ENCODE data around the gene KCNAB1. TPM values are rescaled to one million over a fixed set of nuclear protein-coding genes. Genes with fewer than 3 reads are reported as not detected.

KCNAB1 gene
- polyA plus RNA-seq, 1 donor (not counting 4 experiments of a cell fraction or from before 2014, with no cell fraction given), result 0.03 TPM

- FAIRE-seq, result no peak
- dilution Hi-C loops (cut with MboI; ENCODE audit: extremely low pct_ligation_motif_present, low sequenced_read_pairs), result loop anchor here (25.0 kb wide), 2 partner anchors 350 to 500 kb away; no protein-coding TSS in a partner anchor
Observed at GRCh38 chr3:156511987-156512677, 391.8 kb downstream of the KCNAB1 start.

GRCh38 chr3:156513619-156514018, 393.2 kb downstream of the KCNAB1 start:
- no peaks in the 10 kb centered on the region for H3K27me3 ChIP-seq (ENCODE audit: control insufficient read depth, extremely low read depth, insufficient read depth, low read length)
- H3K4me2 ChIP-seq (ENCODE audit: control insufficient read depth, extremely low read depth, insufficient read depth, low read depth, low read length), result no peak overlapping the region
- no peaks in the 10 kb centered on the region for H3K4me1 ChIP-seq (ENCODE audit: control insufficient read depth, extremely low read depth, insufficient read depth, low read length)
- H3K27ac ChIP-seq (ENCODE audit: control insufficient read depth, insufficient read depth, low read length), result no peak overlapping the region
- no peak overlapping the region for H3K9ac ChIP-seq (ENCODE audit: control insufficient read depth, extremely low read depth, insufficient read depth, low read length)
- dilution Hi-C loops (cut with MboI; ENCODE audit: extremely low pct_ligation_motif_present, low sequenced_read_pairs), result loop anchor here (25.0 kb wide), 2 partner anchors 351 to 501 kb away; no protein-coding TSS in a partner anchor
- no peak overlapping the region for H2AFZ ChIP-seq (ENCODE audit: control insufficient read depth, low read length)
- no peak overlapping the region for H3K4me3 ChIP-seq (ENCODE audit: control insufficient read depth in 2 of 3, extremely low read depth in 1 of 3, insufficient read depth in 2 of 3, low read depth in 1 of 3, low read length in 3 of 3)
- no peaks in the 10 kb centered on the region for H3K36me3 ChIP-seq (ENCODE audit: control insufficient read depth in 2 of 2, extremely low read depth in 1 of 2, insufficient read depth in 2 of 2, low read length in 2 of 2)
- no peaks in the 10 kb centered on the region for H3K9me1 ChIP-seq (ENCODE audit: control insufficient read depth, extremely low read depth, insufficient read depth, low read length)
- FAIRE-seq, result no peak
- DNase-seq (ENCODE audit: low read depth, low spot score), result no peak
- no peaks in the 10 kb centered on the region for H4K20me1 ChIP-seq (ENCODE audit: control insufficient read depth, extremely low read depth, insufficient read depth, low read length)
- no peaks in the 10 kb centered on the region for H3K9me3 ChIP-seq (ENCODE audit: control insufficient read depth, low read depth, low read length)
- TF ChIP-seq CTCF (optimal IDR thresholded peaks at IDR 0.05 in 1 of 3, IDR thresholded peaks at IDR 0.05 in 1 of 3, conservative IDR thresholded peaks at IDR 0.05 in 1 of 3; ENCODE audit: extremely low read depth in 1 of 3, insufficient read depth in 2 of 3, low read length in 3 of 3), result no peak
- no peak for TF ChIP-seq EZH2 (IDR thresholded peaks at IDR 0.05; ENCODE audit: low read length)
- H3K79me2 ChIP-seq (ENCODE audit: control insufficient read depth, insufficient read depth, low read length), result no peaks in the 10 kb centered on the region

More at GRCh38 chr3:156511987-156512677, 391.8 kb downstream of the KCNAB1 start:
- Histone ChIP-seq H3K4me2 (ENCODE audit: control insufficient read depth, extremely low read depth, insufficient read depth, low read depth, low read length) (no peak overlapping the region), H2AFZ (ENCODE audit: control insufficient read depth, low read length) (no peak overlapping the region), H3K4me3 (ENCODE audit: control insufficient read depth in 2 of 3, extremely low read depth in 1 of 3, insufficient read depth in 2 of 3, low read depth in 1 of 3, low read length in 3 of 3) (no peak overlapping the region), H3K4me1 (ENCODE audit: control insufficient read depth, extremely low read depth, insufficient read depth, low read length) (no peaks in the 10 kb centered on the region), H4K20me1 (ENCODE audit: control insufficient read depth, extremely low read depth, insufficient read depth, low read length) (no peaks in the 10 kb centered on the region), H3K27me3 (ENCODE audit: control insufficient read depth, extremely low read depth, insufficient read depth, low read length) (no peaks in the 10 kb centered on the region), H3K9me3 (ENCODE audit: control insufficient read depth, low read depth, low read length) (no peaks in the 10 kb centered on the region), H3K9ac (ENCODE audit: control insufficient read depth, extremely low read depth, insufficient read depth, low read length) (no peak overlapping the region), H3K79me2 (ENCODE audit: control insufficient read depth, insufficient read depth, low read length) (no peaks in the 10 kb centered on the region), H3K9me1 (ENCODE audit: control insufficient read depth, extremely low read depth, insufficient read depth, low read length) (no peaks in the 10 kb centered on the region), H3K27ac (ENCODE audit: control insufficient read depth, insufficient read depth, low read length) (no peak overlapping the region), H3K36me3 (ENCODE audit: control insufficient read depth in 2 of 2, extremely low read depth in 1 of 2, insufficient read depth in 2 of 2, low read length in 2 of 2) (no peaks in the 10 kb centered on the region)
- TF ChIP-seq EZH2 (IDR thresholded peaks at IDR 0.05; ENCODE audit: low read length), result no peak
- DNase-seq (ENCODE audit: low read depth, low spot score), result no peak

Data from keratinocyte (primary cell).